GM18951 (cell line): ENCODE measurements around the gene LSM14B.
A peak's percentile ranks its signal among the peaks of the same experiment; 100 is the strongest.
"Not testable (repeated sequence)": the region's sequence is repeated elsewhere in the genome, so short reads cannot be mapped to it uniquely, and the experiment has no call there.

Experiments
- POLR2A ChIP-seq: IDR thresholded peaks from 4 replicates; pipeline ENCODE4 v1.6.1; 2011; ENCODE audit warnings: mild to moderate bottlenecking; ENCODE audit not compliant: insufficient read length, insufficient read depth; ENCODE audit errors: extremely low read depth
- in situ Hi-C: fragments of 300-500 bp; cut with MboI; formaldehyde crosslinking; loops from one replicate; pipeline ENCODE4 v1.12.0; 2022; ENCODE audit warnings: low sequenced_read_pairs, mixed read lengths, inconsistent platforms; ENCODE audit not compliant: unreplicated experiment

LSM14B gene

DNA sequence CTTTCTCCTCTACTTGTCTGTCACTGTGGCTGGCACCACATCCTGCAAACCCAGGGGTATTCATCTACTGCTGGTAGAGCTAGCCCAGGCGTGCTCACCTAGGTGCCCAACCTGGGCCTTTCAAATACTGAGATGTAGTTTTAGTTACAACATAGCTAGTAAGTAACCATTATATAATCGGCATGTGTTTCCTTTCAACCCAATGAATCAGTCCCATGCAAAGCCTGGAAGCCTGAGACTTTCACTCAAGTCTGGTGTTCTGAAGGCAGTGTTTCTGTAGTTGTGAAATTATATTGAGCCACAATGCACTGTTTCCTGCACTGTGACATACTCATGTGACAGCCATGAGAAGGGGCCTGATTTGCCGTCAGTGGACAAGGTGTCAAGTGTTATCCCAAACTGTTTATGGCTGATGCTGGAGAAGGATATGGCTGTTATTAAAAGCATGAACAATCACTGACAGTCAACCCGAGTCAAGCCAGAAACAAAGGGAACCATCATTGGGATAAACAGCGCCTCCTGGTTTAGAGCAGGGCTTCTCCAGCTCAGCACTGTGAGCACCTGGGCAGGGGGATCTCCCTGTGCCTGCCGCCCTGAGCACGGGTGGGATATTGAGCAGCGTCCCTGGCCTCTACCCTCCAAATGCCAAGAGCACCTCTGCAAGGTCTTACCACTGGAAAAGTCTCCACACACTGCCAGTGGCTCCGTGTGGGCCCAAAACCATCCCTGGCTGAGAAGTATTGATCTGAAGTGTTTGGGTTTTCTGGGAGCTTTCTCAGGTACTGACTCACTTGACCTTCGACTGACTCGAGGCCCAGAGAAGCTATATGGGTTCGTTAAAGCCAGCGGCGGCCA, 19.3 kb downstream of the LSM14B start:
- in situ Hi-C loops = no loop called here
- no peak for TF ChIP-seq POLR2A

DNA sequence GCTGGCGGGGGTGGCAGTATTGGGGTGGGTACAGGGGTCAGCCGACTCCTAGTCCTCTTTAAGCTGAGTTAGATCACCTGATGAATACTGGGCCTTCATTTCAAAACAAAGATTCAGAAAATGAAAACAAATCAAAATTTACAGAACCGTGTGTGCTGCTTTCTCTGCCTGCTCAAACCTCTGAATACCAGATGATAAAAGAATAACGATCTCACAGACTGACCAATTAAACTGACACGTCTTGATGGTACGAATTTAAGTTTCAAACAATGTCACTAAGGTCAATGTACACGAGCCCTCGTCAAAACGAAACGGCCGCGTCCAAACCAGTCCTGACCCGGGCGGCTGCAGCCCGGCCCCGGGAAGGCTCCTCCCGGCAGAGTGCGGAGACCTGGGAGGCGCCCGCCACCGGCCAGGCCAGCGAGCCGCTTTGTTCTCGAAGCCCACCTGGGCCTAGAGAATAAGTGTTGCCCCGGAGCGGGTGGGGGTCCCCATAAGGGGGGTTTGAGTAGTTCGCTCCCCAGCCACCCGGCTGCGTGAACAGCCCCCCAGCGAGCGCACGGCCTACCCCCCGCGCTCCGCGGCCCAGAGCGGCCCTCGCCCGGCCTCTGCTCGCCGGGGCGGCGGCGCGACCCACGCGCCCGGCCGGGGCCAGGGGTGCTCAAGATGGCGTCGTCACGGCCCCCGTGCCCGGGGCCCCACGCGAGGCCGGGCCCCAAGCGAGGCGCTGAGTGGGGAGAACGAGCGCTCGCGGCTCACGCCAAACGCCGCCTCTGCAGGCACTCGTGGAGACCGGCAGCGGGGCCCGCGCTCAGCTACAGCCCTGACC, 20.2 kb downstream of the LSM14B start:
- TF ChIP-seq POLR2A = no peak
- in situ Hi-C loops = no loop called here

GRCh38 chr20:62143081-62143956, 21.0 kb downstream of the LSM14B start, which contains the start of the genes PSMA7 and SS18L1:
PSMA7 (minus strand) TSS chr20:62143394; CDS start chr20:62143303, 91 bp downstream.
SS18L1 (plus strand) TSS chr20:62143769; CDS start chr20:62143821, 52 bp downstream.
- peak; percentile 83 for TF ChIP-seq POLR2A
- in situ Hi-C loops = no loop called here

DNA sequence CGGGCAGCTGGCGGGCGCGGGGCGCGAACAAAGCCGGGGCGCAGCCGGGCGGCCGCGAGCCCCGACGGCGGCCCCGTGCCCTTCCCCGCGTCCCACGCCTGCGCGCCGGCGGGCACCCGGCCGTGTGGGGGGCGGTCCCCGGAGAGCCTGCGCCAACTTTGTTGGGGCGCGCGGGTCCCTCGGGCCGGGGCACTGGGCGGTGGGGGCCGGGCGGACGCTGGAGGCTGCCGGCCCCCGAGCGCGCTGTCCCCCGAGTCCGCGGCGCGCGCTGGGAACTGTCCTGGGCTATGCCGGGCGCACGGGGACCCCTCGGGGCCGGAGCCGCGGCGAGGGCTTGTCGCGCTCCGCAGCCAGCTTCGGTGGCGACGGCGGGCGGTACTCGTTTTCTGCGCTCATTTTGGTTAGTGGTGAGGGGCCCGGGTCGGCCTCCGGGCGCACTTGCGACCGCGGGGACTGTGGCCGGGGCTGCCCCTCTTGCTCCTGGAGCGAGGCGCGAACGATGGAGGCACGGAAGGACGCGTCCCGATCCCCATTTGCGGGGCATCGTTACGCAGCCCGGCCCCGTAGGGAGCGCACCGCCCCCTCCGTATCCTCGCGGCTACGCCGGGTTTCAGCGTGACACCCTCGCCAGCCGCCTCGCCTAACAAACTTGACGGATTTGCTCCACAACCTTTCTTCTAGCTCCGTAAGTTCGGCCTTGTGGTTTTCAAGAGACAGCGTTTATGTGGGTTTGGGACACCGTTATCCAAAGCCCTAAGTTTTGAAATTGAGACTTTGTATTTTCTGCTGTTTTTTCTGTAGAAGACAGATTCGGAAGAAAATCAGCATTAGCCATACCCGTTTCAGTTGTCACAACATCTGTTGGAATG, 21.9 kb downstream of the LSM14B start:
- peak; percentile 27 for TF ChIP-seq POLR2A
- in situ Hi-C loops = no loop called here

GRCh38 chr20:62145688-62146018, 23.4 kb downstream of the LSM14B start:
- no peak for TF ChIP-seq POLR2A
- in situ Hi-C loops = no loop called here

DNA sequence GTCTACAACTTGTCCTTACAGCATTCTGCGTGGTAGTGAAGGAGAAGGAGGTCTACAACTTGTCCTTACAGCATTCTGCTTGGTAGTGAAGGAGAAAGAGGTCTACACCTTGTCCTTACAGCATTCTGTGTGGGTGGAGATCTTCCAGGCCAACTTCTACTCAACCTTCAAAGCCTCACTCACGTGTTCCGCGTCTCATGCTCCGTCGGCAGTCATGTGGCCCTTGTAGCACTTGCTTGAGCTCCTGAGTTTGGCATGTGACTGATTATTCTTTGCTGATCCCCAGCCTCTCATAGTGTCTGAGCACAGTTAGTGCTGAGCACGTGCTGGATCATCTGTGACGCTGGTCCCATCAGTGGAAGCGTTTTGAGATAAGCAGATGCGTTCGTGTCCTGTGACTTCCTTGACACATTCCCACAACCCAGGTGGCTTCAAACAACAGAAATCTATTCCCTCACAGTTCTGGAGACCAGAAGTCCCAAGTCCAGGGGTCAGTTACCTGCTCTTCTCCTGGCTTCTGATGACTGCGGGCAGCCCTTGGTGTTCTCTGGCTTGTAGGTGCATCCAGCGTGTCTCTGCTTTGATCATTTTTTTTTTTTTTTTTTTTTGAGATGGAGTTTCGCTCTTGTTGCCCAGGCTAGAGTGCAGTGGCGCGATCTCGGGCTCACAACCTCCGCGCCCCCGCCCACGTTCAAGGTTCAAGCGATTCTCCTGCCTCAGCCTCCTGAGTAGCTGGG, 23.9 kb downstream of the LSM14B start:
- no peak for TF ChIP-seq POLR2A
- in situ Hi-C loops = no loop called here

GRCh38 chr20:62147125-62147524, 24.9 kb downstream of the LSM14B start:
- no peak for TF ChIP-seq POLR2A
- in situ Hi-C loops = no loop called here

DNA sequence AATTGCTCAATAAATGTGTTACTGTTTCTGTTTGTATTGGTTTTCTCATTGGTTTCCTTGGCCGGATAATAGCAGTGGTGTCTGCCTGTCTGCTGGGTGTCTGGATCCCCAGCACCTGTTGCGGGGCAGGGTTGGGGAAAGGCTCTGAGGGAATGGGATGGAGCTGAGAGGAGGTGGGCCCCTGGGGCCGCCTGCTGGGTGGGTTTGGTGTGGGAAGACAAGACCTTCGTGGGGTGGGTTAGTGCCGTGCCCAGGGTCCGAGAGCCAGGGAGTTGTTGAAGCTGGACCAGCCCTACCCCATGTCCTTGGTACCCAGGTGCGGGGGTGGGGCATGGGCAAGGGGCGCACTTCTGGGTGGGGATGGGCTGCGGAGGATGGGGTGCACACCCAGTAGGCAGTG, 25.3 kb downstream of the LSM14B start:
- in situ Hi-C loops = no loop called here
- no peak for TF ChIP-seq POLR2A

DNA sequence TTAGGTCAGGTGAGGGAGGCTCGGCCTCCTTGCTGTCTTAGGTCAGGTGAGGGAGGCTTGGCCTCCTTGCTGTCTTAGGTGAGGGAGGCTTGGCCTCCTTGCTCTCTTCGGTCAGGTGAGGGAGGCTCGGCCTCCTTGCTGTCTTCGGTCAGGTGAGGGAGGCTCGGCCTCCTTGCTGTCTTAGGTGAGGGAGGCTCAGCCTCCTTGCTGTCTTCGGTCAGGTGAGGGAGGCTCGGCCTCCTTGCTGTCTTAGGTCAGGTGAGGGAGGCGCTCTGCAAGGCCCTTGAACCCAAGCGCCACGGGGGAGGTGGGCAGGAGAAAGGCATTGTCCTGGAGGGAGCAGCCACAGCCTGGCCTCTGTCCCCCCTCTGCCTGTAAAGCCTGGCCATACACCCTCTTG, 26.1 kb downstream of the LSM14B start:
- in situ Hi-C loops = not testable (repeated sequence)

GRCh38 chr20:62148908-62149314, 26.6 kb downstream of the LSM14B start:
- no peak for TF ChIP-seq POLR2A
- in situ Hi-C loops = no loop called here

GRCh38 chr20:62149532-62150309, 27.4 kb downstream of the LSM14B start:
- in situ Hi-C loops = no loop called here
- TF ChIP-seq POLR2A = no peak
